HUES6 (cell line): Measurements from ENCODE around the gene EIF4G3.
"Not testable (repeated sequence)": the region's sequence is repeated elsewhere in the genome, so short reads cannot be mapped to it uniquely, and the experiment has no call there.

ENCODE experiments used
- H3K27ac ChIP-seq: 2 replicates; pipeline ENCODE4 v1.7.0; 2013; ENCODE audit warnings: low read depth, mild to moderate bottlenecking, low read length, inconsistent platforms
- H3K27me3 ChIP-seq: 2 replicates; pipeline ENCODE4 v1.6.1; 2013; ENCODE audit warnings: low read length; ENCODE audit not compliant: control insufficient read depth, insufficient read depth
- H3K36me3 ChIP-seq: 2 replicates; pipeline ENCODE4 v1.6.1; 2013; ENCODE audit warnings: low read length; ENCODE audit not compliant: control insufficient read depth, insufficient read depth
- H3K4me1 ChIP-seq: 2 replicates; pipeline ENCODE4 v1.6.1; 2013; ENCODE audit warnings: low read length; ENCODE audit not compliant: control insufficient read depth, insufficient read depth
- H3K4me3 ChIP-seq: 2 replicates; pipeline ENCODE4 v1.5.1; 2013; ENCODE audit warnings: low read depth, low read length
- H3K9ac ChIP-seq: one replicate; pipeline ENCODE4 v1.6.1; 2013; ENCODE audit warnings: mild to moderate bottlenecking, low read length
- H3K9me3 ChIP-seq: 2 replicates; pipeline ENCODE4 v1.6.1; 2013; ENCODE audit warnings: low read depth, low read length; ENCODE audit not compliant: control insufficient read depth, insufficient read depth

The EIF4G3 gene

DNA sequence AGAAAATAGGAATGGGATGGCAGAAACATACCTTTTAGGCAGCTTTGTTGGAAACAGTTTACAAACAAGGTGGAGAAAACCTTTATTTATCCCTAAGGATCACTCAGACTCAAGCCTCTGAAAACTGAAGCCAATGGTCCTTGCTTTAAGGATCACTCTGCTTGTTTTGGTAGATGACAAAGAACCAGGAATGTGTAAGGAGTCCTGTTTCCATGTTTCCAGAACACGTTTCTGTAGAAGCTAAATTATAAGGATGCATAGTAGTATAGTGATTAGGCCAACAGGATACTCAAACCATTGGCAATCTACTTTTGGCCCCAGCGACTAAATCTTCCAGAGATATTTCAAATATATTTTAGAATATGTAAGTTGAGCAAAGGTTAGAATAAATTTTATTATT lies 240.5 kb downstream of the EIF4G3 start:
- H3K27me3 ChIP-seq = no peaks in the 10 kb centered on the region
- H3K4me1 ChIP-seq = peaks cover 6% of the 10 kb centered on the region; the same call in 1 of the 2 replicates
- H3K36me3 ChIP-seq = peaks cover 9% of the 10 kb centered on the region
- no peak overlapping the region for H3K9ac ChIP-seq
- no peaks in the 10 kb centered on the region for H3K9me3 ChIP-seq
- no peak overlapping the region for H3K4me3 ChIP-seq
- H3K27ac ChIP-seq = no peak overlapping the region

- Histone ChIP-seq H3K27me3 (no peaks in the 10 kb centered on the region), H3K36me3 (peaks cover 7% of the 10 kb centered on the region), H3K4me1 (peaks cover 6% of the 10 kb centered on the region; the same call in 1 of the 2 replicates), H3K9me3 (no peaks in the 10 kb centered on the region), H3K27ac (no peak overlapping the region), H3K4me3 (no peak overlapping the region), H3K9ac (no peak overlapping the region)
Measured at GRCh38 chr1:20935717-20936116, 241.0 kb downstream of the EIF4G3 start.

DNA sequence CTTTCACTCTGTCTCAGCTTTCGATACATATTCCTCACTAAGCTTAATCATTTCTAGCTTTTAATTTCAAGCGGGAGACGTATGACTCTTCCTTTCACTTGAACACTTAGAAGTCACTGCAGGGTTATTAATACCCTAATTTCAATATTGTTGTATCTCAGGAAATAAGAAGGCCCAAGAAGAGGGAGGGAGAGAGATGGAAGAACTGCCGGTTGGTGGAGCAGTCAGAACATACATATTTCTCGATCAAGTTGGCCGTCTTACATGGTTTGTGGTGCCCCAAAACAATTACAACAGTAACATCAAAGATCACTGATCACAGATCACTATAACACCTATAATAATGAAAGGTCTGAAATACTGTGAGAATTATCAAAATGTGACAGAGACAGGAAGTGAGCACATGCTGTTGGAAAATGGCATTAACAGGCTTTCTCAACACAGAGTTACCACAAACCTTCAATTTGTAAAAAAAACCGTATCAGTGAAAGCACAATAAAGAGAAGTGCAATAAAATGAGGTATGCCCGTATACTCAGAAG lies 244.2 kb downstream of the EIF4G3 start:
- no peak overlapping the region for H3K27ac ChIP-seq
- no peaks in the 10 kb centered on the region for H3K27me3 ChIP-seq
- no peak overlapping the region for H3K4me3 ChIP-seq
- H3K36me3 ChIP-seq = 0 out of 2 replicates have a peak, but pooled peaks cover 4% of the 10 kb centered on the region
- no peaks in the 10 kb centered on the region for H3K9me3 ChIP-seq
- no peak overlapping the region for H3K9ac ChIP-seq
- peaks cover 6% of the 10 kb centered on the region; the same call in 1 of the 2 replicates for H3K4me1 ChIP-seq

DNA sequence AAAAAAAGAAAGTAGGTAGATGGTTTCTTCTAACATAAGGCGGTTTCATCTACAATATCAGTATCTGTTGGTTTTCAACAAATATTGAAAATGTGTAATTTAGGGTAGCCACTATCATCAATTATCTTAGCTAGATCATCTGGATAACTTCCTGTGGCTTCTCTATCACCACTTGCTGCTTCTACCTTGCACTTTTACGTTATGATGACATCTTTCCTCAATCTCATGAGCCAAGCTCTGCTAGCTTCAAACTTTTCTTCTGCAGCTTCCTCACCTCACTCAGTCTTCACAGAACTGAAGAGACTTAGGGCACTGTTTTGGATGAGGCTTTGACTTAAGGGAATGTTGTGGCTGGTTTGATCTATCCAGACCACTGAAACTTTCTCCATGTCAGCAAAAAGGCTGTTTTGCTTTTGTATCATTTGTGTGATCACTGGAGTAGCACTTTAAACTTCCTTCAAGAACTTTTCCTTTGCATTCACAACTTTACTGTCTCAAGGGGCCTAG lies 244.7 kb downstream of the EIF4G3 start:
- no peak overlapping the region for H3K27ac ChIP-seq
- H3K27me3 ChIP-seq = no peaks in the 10 kb centered on the region
- H3K36me3 ChIP-seq = 0 out of 2 replicates have a peak, but pooled peaks cover 4% of the 10 kb centered on the region
- no peaks in the 10 kb centered on the region for H3K9me3 ChIP-seq
- peaks cover 6% of the 10 kb centered on the region; the same call in 1 of the 2 replicates for H3K4me1 ChIP-seq
- no peak overlapping the region for H3K9ac ChIP-seq
- no peak overlapping the region for H3K4me3 ChIP-seq

- Histone ChIP-seq H3K9ac (no peak overlapping the region), H3K9me3 (no peaks in the 10 kb centered on the region), H3K4me3 (no peak overlapping the region), H3K4me1 (no peaks in the 10 kb centered on the region), H3K27ac (no peak overlapping the region), H3K36me3 (0 out of 2 replicates have a peak, but pooled peaks cover 4% of the 10 kb centered on the region), H3K27me3 (no peaks in the 10 kb centered on the region)
Measured at GRCh38 chr1:20930427-20930826, 246.3 kb downstream of the EIF4G3 start.

DNA sequence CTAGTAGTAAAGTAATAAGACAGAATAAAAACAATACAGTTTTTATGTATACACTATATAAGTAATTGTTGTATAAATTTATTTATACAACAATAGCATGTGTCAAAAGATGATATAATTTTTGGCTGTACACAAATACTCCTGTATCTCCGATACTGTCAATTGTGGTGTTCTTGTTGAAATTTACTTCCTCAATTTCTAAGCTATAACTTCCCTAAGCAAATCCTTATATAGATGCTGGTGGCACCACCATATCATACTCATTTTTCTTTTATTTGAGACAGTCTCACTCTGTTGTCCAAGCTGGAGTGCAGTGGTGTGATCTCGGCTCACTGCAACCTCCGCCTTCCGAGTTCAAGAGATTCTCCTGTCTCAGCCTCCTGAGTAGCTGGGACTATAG lies 248.6 kb downstream of the EIF4G3 start:
- H3K36me3 ChIP-seq = 0 out of 2 replicates have a peak, but pooled peaks cover 4% of the 10 kb centered on the region
- no peak overlapping the region for H3K4me3 ChIP-seq
- H3K27me3 ChIP-seq = no peaks in the 10 kb centered on the region
- no peaks in the 10 kb centered on the region for H3K9me3 ChIP-seq
- H3K9ac ChIP-seq = no peak overlapping the region
- no peak overlapping the region for H3K27ac ChIP-seq
- no peaks in the 10 kb centered on the region for H3K4me1 ChIP-seq

- no peaks in the 10 kb centered on the region for H3K27me3 ChIP-seq
- H3K36me3 ChIP-seq = 0 out of 2 replicates have a peak, but pooled peaks cover 5% of the 10 kb centered on the region
- no peaks in the 10 kb centered on the region for H3K4me1 ChIP-seq
- H3K9ac ChIP-seq = no peak overlapping the region
- no peaks in the 10 kb centered on the region for H3K9me3 ChIP-seq
- H3K27ac ChIP-seq = no peak overlapping the region
- H3K4me3 ChIP-seq = no peak overlapping the region
Measured at GRCh38 chr1:20921285-20921684, 255.4 kb downstream of the EIF4G3 start.

DNA sequence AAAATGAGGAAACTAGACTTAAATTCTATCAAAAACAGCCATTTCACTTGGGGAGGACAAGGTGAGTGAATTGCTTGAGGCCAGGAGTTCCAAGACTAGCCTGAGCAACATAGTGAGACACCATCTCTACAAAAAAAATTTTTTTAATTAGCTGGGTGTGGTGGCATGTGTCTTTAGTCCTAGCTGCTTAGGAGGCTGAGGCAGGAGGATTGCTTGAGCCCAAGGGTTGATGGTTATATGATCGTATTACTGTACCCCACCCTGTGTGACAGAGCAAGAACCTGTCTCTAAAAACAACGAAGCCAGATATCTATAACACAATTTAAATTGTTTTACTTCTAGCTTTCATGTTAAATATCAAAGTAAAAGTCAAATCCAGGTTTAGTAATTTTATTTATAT lies 263.5 kb downstream of the EIF4G3 start:
- no peaks in the 10 kb centered on the region for H3K9me3 ChIP-seq
- no peaks in the 10 kb centered on the region for H3K27me3 ChIP-seq
- no peak overlapping the region for H3K9ac ChIP-seq
- H3K36me3 ChIP-seq = no peaks in the 10 kb centered on the region
- no peak overlapping the region for H3K4me3 ChIP-seq
- no peak overlapping the region for H3K27ac ChIP-seq
- H3K4me1 ChIP-seq = no peaks in the 10 kb centered on the region; the same call in 1 of the 2 replicates

DNA sequence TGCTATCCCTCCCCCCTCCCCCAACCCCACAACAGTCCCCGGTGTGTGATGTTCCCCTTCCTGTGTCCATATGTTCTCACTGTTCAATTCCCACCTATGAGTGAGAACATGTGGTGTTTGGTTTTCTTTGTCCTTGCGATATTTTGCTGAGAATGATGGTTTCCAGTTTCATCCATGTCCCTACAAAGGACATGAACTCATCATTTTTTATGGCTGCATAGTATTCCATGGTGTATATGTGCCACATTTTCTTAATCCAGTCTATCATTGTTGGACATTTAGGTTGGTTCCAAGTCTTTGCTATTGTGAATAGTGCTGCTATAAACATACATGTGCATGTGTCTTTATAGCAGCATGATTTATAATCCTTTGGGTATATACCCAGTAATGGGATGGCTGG lies 269.2 kb downstream of the EIF4G3 start:
- not testable (repeated sequence) for H3K36me3 ChIP-seq, H3K9ac ChIP-seq, H3K9me3 ChIP-seq, H3K27me3 ChIP-seq, H3K4me1 ChIP-seq, H3K4me3 ChIP-seq, H3K27ac ChIP-seq

DNA sequence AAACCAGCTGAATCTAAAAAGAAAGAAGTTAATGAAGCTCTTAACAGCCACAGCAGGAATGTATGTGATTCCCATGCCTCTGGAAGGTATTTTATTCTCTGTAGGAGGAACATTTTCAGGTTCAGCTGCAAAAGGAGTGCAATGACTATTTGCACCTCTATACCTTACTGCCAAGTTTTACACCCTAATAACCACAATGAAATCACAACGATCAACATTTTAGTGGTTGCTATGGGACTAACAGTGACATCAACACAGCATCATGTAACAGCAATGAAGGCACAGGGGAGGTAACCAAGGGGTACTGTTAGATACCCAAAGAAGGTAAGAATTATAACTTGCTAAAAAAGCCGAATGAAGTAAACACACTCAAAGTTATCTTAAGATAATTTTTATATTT lies 273.3 kb downstream of the EIF4G3 start:
- H3K27ac ChIP-seq = no peak overlapping the region
- no peaks in the 10 kb centered on the region for H3K9me3 ChIP-seq
- H3K9ac ChIP-seq = no peak overlapping the region
- no peaks in the 10 kb centered on the region for H3K27me3 ChIP-seq
- H3K4me1 ChIP-seq = no peaks in the 10 kb centered on the region
- H3K36me3 ChIP-seq = peaks cover 14% of the 10 kb centered on the region
- no peak overlapping the region for H3K4me3 ChIP-seq

GRCh38 chr1:20900056-20900455 lies 276.6 kb downstream of the EIF4G3 start:
- Histone ChIP-seq H3K9ac (no peak overlapping the region), H3K27me3 (no peaks in the 10 kb centered on the region), H3K27ac (no peak overlapping the region), H3K4me3 (no peak overlapping the region), H3K4me1 (no peaks in the 10 kb centered on the region), H3K9me3 (no peaks in the 10 kb centered on the region), H3K36me3 (peaks cover 20% of the 10 kb centered on the region)
